Dedifferentiated amniotic fluid mesenchymal stem cell (primary cell): ENCODE measurements around the gene ZNF777.

Source experiments
- DNase-seq: peaks from one replicate; pipeline ENCODE4 v3.0.0-alpha.2; 2016; ENCODE audit errors: extremely low spot score

Gene ZNF777

GRCh38 chr7:149476791-149477190 lies 15.9 kb upstream of the ZNF777 start:
- no peak for DNase-seq

- DNase-seq, result no peak
Observed at GRCh38 chr7:149475121-149476045, 14.5 kb upstream of the ZNF777 start.

GRCh38 chr7:149474309-149475120 lies 13.7 kb upstream of the ZNF777 start:
- DNase-seq, result no peak

GRCh38 chr7:149473251-149473650 lies 12.4 kb upstream of the ZNF777 start:
- DNase-seq, result no peak

- no peak for DNase-seq
Observed at GRCh38 chr7:149471289-149471953, 10.6 kb upstream of the ZNF777 start.

DNA sequence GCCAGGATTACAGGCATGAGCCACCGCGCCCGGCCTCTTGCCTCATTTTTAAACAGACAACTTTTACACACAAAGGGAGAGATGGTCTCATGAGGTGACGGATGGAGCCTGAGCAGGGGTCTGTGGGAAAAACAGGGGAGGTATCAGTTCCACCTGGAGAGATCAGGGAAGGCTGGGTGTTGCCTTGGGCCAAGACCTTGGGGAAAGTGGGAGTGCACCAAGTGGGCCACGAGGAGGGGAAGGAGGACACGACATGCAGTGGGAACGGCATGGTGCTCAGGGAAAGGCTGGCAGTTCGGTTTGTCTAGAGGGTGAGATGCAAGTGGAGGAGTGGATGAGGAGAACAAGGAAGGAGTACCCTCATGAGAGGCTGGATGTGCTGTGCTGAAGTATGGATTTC lies 8.9 kb upstream of the ZNF777 start:
- DNase-seq, result no peak

- DNase-seq, result no peak
Observed at GRCh38 chr7:149468208-149468607, 7.3 kb upstream of the ZNF777 start.

DNA sequence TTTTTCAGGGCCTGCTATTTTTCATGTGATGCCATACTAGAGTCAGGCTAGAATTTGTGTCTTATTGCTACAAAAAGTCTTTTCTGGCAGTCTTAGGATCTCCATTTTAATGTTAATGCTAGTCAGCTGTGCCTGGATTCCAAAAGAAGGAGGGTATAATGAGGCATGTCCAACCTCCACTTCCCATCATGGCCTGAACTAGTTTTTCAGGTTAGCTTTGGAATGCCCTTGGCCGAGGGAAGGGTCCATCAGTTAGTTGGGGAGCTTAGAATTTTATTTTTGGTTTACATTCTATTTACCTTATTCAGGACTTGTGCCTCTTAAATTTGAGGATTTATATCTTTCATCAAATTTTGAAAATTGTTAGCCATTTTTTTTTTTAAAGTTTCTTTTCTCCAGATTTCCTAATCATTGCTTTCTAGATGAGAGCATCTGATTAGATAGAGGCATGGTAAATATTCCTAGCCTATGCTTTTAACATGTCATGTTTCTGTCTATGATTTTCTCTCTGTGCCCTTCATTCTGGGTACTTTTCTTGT lies 6.5 kb upstream of the ZNF777 start:
- no peak for DNase-seq

DNA sequence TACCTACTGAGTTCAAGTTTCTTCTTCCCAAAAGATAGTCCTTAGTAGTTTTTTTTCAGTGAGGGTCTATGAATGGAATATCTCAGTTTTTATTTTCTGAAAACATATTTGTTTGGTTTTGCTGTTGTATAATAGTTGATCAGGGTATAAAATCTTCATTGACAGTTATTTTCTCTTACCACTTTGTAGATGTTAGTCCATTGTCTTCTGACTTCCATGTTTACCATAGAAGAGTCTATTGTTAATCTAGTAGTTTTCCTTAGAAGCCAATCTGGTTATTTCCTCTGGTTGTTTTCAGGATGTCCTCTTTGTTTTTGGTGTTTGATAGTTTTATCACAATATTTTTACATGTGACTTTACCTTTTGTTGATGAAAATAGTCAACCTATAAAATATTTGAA lies 5.5 kb upstream of the ZNF777 start:
- no peak for DNase-seq

DNA sequence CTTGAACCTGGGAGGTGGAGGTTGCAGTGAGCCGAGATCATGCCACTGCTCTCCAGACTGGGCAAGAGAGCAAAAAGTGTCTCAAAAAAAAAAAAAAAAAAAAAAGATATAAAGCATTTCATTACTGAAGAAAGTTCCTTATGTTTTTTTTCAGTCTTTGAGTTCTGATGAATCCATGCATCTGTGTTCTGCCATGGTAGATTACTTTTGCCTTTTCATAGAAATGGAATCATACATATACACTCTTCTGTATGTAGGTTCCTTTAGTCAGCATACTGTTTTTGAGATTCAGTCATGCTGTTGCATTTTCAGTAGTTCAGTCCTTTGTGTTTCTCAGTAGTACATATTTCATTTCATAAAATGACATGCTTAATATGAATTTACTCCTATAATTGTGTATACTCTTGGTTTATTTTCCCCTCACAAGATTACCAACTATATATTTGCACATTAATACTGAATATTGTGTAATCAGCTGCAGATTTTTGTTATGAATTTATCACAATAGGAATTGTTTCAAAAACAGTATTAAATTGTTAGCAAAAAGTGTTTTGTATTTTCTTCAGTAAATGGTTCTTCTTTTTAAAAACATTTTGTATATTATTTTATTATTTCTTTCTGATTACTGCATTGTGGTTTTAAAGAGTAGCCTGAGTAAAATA lies 2.8 kb upstream of the ZNF777 start:
- no peak for DNase-seq

DNA sequence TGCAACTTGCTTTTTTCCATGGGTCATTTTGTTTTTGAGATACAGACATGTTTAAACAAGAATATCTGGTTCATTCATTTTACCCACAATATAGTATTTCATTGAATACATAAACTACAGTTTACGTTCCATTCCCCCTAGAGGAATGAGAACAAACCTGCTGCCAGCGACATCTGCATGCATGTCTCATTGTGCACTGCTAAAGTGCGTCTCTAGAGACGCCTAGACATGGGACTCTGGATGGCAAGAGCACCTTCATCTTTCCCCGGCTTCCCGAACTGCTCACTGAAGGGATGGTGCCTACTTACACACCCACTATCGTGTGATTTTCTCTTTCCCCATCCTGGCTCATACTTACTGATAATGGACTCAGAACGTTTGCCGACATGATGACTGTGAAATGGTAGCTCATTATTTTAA lies 1.2 kb upstream of the ZNF777 start:
- no peak for DNase-seq

DNA sequence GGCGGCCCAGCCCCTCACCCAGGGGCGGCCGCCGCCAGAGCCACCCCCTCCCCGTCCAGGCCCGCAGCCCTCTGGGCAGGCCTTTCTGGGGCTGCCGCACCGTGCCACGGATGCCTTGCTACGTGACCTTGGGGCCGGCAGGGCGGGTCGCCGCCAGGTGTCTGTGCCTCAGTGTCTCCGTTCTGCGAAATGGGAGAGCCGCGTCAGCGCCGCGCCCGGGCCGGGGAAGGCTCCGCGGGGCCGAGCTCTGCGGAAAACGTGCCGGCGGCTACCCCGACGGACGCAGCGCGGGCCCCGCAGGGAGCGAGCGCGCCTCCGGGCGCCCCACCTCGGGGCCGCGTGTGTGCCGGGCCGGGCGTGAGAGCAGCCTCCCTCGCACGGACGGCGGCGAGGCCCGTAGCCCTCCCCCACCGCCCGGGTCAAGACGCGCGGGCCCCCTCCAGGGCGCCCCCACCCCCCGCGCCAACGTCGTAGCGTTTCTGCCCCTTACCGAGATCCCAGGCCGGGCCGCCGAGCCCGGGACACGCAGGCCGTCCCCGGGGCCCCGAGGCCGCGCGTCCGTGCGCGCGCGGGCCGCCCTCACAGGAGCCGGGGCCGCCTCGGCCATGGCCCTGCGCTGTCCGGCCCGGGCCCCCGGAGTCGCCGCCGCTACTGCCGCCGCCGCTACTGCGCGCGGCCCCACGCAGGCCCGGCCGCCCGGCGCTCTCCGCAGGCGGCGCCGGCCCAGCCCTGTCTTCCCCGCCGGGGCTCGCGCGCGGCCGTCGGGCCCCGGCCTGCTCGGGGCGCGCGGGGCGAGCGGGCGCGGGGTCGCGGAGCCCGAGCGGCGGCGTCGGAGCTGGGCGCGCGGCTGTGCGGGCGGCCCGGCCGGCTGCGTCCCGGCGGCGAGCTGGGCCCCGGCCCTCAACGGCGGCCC lies 1.1 kb downstream of the ZNF777 start:
- no peak for DNase-seq

DNA sequence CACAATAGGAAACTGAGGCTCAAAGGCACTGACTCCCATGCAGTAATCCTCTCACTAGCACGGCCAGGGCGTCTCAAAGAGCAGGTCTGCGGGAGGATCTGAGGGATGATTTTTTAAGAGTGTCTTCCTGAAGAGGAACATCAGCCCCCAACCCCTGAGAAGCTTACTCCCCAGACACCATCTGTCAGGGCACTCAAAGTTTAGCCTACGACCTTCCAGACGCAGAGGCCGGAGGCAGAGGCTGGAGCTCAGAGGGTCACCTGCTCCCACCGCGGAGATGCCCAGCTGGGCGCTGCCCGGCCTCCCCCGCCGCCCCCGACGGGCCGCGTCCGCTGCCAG lies 1.7 kb downstream of the ZNF777 start:
- DNase-seq, result no peak

DNA sequence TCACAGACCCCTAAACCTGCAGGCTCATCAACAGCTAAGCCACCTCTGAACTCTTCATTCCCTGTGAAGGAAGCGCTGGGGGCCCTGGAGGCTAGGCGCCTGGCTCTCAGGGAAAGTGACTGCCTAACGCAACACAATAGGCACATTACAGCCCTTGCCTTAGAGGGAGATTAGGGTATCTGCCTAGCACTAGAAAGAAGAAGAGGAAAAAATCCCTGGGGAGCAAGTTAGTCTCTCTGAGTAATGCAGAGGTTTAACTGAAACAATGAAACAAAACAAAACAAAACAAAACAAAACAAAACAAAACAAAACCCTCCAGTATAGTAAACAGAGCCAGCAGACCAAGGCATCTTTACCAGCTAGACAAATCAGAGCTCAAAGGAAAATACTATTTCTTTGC lies 2.6 kb downstream of the ZNF777 start:
- DNase-seq, result no peak

GRCh38 chr7:149457766-149458165 lies 3.1 kb downstream of the ZNF777 start:
- no peak for DNase-seq

- DNase-seq, result no peak
Observed at GRCh38 chr7:149456506-149457421, 4.1 kb downstream of the ZNF777 start.

DNA sequence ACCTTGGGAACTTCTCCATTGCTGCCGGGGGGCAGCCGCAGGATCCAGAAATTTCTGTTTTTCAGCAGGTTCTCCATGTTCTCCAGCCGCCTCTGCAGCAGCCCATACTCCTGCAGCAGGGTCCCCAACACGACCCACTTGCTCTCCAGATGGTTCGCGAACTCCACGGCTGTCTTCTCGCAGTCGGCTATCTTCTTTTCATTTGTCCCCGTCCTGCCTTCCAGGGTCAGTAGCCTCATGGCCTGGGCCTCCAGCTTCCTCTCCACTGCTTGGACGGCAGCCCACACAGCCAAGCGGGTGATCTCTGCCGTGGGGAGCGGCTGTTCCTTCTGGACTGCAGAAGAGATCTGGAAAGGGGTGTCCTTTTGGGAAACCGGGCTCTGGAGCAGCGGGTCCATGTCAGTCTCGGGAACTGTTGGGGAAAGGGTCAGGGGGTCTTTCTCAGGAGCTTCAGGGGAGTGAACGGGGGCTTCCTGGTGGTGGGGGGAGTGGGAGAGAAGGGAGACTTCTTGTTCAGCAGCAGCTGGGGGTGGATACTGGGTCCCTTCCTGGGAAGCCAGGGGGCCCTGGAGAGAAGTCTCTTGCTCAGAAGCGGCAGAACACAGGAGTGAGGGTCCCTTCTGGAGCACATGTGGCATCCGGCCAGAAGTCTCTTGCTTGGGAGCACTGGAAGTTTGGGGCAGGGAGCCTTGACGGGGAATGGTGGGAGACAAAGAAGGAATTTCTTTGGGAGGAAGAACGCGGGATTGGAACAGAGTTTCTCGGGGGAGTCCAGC lies 5.5 kb downstream of the ZNF777 start:
- no peak for DNase-seq

- DNase-seq, result no peak
Observed at GRCh38 chr7:149454750-149455149, 6.1 kb downstream of the ZNF777 start.

DNA sequence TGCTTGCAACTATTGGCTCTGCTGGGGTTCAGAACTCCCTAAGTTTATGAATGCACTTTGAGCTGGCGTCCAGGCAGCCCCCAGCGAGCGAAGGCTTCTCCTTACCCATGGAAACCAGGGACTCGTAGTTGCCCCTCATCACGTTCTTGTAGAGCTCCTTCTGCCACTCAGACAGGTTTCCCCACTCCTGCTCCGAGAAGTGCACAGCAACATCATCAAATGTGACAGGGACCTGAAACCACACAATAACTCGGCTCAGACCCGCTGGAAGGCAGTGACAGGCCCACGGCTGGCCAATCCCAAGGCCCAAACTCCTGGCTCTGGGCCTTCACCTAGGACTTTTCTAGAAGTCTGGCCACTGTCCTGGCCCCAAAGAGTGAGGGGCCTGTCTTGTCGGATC lies 6.9 kb downstream of the ZNF777 start:
- DNase-seq, result no peak
